Breast epithelium (tissue), 3 donors: Measurements from ENCODE around the gene HMOX2.

Source experiments
- POLR2A ChIP-seq: fragments of 450-650 bp; IDR thresholded peaks from one replicate; pipeline ENCODE4 v1.6.1; 2016; ENCODE audit warnings: antibody characterized with exemption, mild to moderate bottlenecking, moderate library complexity
- POLR2AphosphoS5 ChIP-seq, 3 donors: sonication (generic); formaldehyde crosslinking; IDR thresholded peaks; one replicate each; pipeline ENCODE4 v1.6.1; 2017; ENCODE audit warnings: antibody characterized with exemption in 3 of 3
- TF ChIP-seq, protein P1 (sequence below), 3 donors: fragments of 450-650 bp; IDR thresholded peaks; one replicate each; pipeline ENCODE4 v1.5.1; 2016 to 2017; ENCODE audit warnings: antibody characterized with exemption in 3 of 3, mild to moderate bottlenecking in 3 of 3, moderate library complexity in 3 of 3

DNA sequence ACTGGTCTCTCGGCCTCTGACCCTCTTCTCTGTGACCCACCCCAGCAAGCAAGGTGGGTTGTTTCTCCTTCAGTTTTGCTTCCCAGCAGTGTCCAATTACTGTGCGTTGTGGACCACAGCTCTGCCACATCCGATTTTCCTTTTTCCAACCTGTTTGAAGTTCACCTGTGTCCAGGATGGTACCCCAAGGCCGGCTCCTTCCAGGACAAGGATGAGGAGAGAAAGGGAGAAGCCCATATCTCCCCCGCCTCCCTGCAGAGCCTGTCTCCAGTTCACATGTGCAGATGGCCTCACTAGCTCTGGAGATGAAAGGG, 15.3 kb upstream of the HMOX2 start:
- TF ChIP-seq, protein P1, sequence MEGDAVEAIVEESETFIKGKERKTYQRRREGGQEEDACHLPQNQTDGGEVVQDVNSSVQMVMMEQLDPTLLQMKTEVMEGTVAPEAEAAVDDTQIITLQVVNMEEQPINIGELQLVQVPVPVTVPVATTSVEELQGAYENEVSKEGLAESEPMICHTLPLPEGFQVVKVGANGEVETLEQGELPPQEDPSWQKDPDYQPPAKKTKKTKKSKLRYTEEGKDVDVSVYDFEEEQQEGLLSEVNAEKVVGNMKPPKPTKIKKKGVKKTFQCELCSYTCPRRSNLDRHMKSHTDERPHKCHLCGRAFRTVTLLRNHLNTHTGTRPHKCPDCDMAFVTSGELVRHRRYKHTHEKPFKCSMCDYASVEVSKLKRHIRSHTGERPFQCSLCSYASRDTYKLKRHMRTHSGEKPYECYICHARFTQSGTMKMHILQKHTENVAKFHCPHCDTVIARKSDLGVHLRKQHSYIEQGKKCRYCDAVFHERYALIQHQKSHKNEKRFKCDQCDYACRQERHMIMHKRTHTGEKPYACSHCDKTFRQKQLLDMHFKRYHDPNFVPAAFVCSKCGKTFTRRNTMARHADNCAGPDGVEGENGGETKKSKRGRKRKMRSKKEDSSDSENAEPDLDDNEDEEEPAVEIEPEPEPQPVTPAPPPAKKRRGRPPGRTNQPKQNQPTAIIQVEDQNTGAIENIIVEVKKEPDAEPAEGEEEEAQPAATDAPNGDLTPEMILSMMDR (IDR thresholded peaks at IDR 0.05): no peak
- TF ChIP-seq POLR2AphosphoS5 (IDR thresholded peaks at IDR 0.05) (no peak), POLR2A (no peak)
